Measurements from ENCODE around the gene MARK4. TPM values are rescaled to one million over a fixed set of nuclear protein-coding genes. Genes with fewer than 3 reads are reported as not detected.

The MARK4 gene
- polyA plus RNA-seq, 1 donor (not counting 4 experiments of a cell fraction or from before 2014, with no cell fraction given), result 19.7 TPM

GRCh38 chr19:45352471-45352870 is 101.4 kb downstream of the MARK4 start:
- Histone ChIP-seq H3K36me3 (ENCODE audit: control insufficient read depth in 2 of 2, extremely low read depth in 1 of 2, insufficient read depth in 2 of 2, low read length in 2 of 2) (peaks cover 41 to 55% of the 10 kb centered on the region in 2 experiments), H3K27ac (ENCODE audit: control insufficient read depth, insufficient read depth, low read length) (no peak overlapping the region), H3K4me3 (ENCODE audit: control insufficient read depth in 2 of 3, extremely low read depth in 1 of 3, insufficient read depth in 2 of 3, low read depth in 1 of 3, low read length in 3 of 3) (no peak overlapping the region), H3K9ac (ENCODE audit: control insufficient read depth, extremely low read depth, insufficient read depth, low read length) (no peak overlapping the region), H4K20me1 (ENCODE audit: control insufficient read depth, extremely low read depth, insufficient read depth, low read length) (peaks cover 3% of the 10 kb centered on the region), H3K4me1 (ENCODE audit: control insufficient read depth, extremely low read depth, insufficient read depth, low read length) (no peaks in the 10 kb centered on the region), H3K9me3 (ENCODE audit: control insufficient read depth, low read depth, low read length) (no peaks in the 10 kb centered on the region), H3K79me2 (ENCODE audit: control insufficient read depth, insufficient read depth, low read length) (no peaks in the 10 kb centered on the region), H3K9me1 (ENCODE audit: control insufficient read depth, extremely low read depth, insufficient read depth, low read length) (no peaks in the 10 kb centered on the region), H3K4me2 (ENCODE audit: control insufficient read depth, extremely low read depth, insufficient read depth, low read depth, low read length) (no peak overlapping the region), H3K27me3 (ENCODE audit: control insufficient read depth, extremely low read depth, insufficient read depth, low read length) (no peaks in the 10 kb centered on the region), H2AFZ (ENCODE audit: control insufficient read depth, low read length) (no peak overlapping the region)
- FAIRE-seq (no peak), DNase-seq (ENCODE audit: low read depth, low spot score) (no peak)
- TF ChIP-seq CTCF (optimal IDR thresholded peaks at IDR 0.05 in 1 of 3, IDR thresholded peaks at IDR 0.05 in 1 of 3, conservative IDR thresholded peaks at IDR 0.05 in 1 of 3; ENCODE audit: extremely low read depth in 1 of 3, insufficient read depth in 2 of 3, low read length in 3 of 3) (no peak), EZH2 (IDR thresholded peaks at IDR 0.05; ENCODE audit: low read length) (no peak)
- dilution Hi-C loops (cut with MboI; ENCODE audit: extremely low pct_ligation_motif_present, low sequenced_read_pairs), result no loop called here

- no peak overlapping the region for H3K4me2 ChIP-seq (ENCODE audit: control insufficient read depth, extremely low read depth, insufficient read depth, low read depth, low read length)
- peaks cover 3% of the 10 kb centered on the region for H4K20me1 ChIP-seq (ENCODE audit: control insufficient read depth, extremely low read depth, insufficient read depth, low read length)
- H3K36me3 ChIP-seq (ENCODE audit: control insufficient read depth in 2 of 2, extremely low read depth in 1 of 2, insufficient read depth in 2 of 2, low read length in 2 of 2), result peaks cover 41 to 55% of the 10 kb centered on the region in 2 experiments
- no peak overlapping the region for H3K4me3 ChIP-seq (ENCODE audit: control insufficient read depth in 2 of 3, extremely low read depth in 1 of 3, insufficient read depth in 2 of 3, low read depth in 1 of 3, low read length in 3 of 3)
- no peaks in the 10 kb centered on the region for H3K9me3 ChIP-seq (ENCODE audit: control insufficient read depth, low read depth, low read length)
- FAIRE-seq, result no peak
- H3K4me1 ChIP-seq (ENCODE audit: control insufficient read depth, extremely low read depth, insufficient read depth, low read length), result no peaks in the 10 kb centered on the region
- dilution Hi-C loops (cut with MboI; ENCODE audit: extremely low pct_ligation_motif_present, low sequenced_read_pairs), result no loop called here
- no peak overlapping the region for H2AFZ ChIP-seq (ENCODE audit: control insufficient read depth, low read length)
- H3K27me3 ChIP-seq (ENCODE audit: control insufficient read depth, extremely low read depth, insufficient read depth, low read length), result no peaks in the 10 kb centered on the region
- no peak overlapping the region for H3K27ac ChIP-seq (ENCODE audit: control insufficient read depth, insufficient read depth, low read length)
- TF ChIP-seq EZH2 (IDR thresholded peaks at IDR 0.05; ENCODE audit: low read length), result no peak
- no peak for TF ChIP-seq CTCF (optimal IDR thresholded peaks at IDR 0.05 in 1 of 3, IDR thresholded peaks at IDR 0.05 in 1 of 3, conservative IDR thresholded peaks at IDR 0.05 in 1 of 3; ENCODE audit: extremely low read depth in 1 of 3, insufficient read depth in 2 of 3, low read length in 3 of 3)
- H3K79me2 ChIP-seq (ENCODE audit: control insufficient read depth, insufficient read depth, low read length), result no peaks in the 10 kb centered on the region
- no peaks in the 10 kb centered on the region for H3K9me1 ChIP-seq (ENCODE audit: control insufficient read depth, extremely low read depth, insufficient read depth, low read length)
- DNase-seq (ENCODE audit: low read depth, low spot score), result no peak
- H3K9ac ChIP-seq (ENCODE audit: control insufficient read depth, extremely low read depth, insufficient read depth, low read length), result no peak overlapping the region
These were observed 102.1 kb downstream of the MARK4 start for GRCh38 chr19:45352914-45353796.
